Eye (tissue), 1 donor: ENCODE results near the gene ACIN1.
"Not testable (repeated sequence)": the region's sequence is repeated elsewhere in the genome, so short reads cannot be mapped to it uniquely, and the experiment has no call there.

Experiments used
- DNase-seq: peaks from one replicate; pipeline ENCODE4 v3.0.0-alpha.2; 2015

ACIN1 gene

DNA sequence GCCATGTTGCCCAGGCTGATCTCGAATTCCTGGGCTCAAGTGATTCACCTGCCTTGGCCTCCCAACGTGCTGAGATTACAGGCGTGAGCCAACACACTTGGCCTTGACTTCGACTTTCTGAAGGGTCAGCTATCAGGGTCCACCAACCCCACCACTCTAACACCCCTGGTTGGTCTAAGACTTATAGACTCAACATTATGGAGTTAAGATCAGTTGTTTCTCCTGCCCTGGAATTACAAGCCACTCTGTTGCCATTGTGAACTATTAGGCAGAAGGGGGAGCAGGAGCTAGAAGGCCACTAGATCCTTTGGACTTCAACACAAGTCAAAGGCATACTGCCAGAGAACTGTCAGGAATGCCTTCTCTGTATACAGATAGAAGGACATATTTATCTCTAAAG is 54.8 kb downstream of the ACIN1 start:
- no peak for DNase-seq

DNA sequence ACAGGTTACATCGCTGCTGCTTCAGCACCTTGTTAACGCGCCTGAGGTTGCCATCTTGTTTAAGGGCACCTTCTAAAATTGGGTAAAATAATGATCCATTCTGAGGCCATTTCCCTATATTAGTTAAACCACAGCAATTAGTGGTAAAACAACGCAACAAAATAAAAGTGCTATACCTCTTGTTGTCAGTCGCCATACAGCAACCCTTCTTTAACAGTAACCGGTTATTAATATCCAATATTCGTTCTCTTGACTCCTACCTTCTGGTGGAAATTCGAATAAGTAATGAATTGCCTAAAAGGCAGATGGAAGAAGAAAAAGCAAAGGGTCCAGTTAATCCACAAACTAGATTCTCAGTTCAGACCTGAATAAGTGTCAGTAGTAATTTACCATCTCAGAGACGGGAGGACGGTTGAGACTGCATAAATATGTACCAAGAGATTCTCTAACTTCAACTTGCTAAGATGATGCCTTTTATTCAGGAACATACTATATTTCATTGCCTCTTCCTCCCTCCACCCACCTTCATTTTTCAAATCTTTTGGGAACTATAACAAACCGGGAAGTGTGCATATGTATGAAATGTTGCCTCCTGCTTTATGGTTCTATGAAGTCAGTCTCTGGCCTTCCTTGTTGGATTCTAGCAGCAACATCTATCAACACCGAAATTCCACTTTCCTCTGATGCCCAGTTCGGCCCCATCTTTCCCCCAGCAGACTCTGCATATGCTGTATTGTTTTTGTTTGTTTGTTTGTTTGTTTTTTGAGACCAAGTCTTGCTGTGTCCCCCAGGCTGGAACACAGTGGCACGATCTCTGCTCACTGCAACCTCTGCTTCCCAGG is 59.4 kb downstream of the ACIN1 start:
- no peak for DNase-seq

DNA sequence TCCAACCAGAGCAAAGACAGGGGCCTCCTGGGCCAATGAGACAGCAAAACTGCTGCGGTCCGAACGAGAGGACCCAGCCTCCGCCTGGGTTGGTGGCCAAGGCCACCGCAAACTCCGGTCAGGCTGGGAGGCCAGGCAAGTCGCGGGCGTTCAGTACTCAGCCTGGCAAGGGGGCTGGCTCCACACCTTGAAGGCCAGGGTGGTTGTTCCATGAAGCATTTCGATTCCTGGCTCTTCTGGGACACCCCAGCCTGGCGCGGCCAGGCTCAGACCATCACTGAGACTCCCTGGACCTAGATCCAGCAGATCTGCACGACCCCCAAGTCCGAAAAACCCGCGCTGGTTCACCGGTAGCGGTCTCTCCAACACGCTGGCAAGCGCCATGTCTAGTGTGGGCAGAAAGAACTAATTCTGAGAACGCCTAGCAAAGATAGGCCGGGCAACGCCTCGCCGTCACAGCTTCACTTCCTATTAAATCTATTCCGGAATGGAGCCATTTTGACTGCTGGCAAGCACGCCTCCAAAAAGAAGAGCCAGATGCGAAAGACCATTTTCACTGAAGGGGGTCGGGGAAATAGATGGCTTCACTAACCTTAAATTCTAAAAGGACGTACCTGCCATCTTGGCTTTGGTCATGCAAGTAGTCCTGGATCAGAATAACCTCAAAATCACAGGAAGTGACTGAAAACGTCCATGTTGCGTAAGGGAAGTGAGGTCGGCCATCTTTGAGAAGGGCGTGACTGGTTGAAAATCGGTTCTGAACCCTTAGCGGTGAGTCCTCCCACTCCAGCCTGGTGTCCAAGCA is 60.2 kb downstream of the ACIN1 start, which contains the start of gene PSMB5:
TSS of gene PSMB5 (minus strand) at position 403 of the 805 bp plus-strand sequence. CDS start at position 384, 19 bp downstream.
- DNase-seq, result peak; percentile 98

DNA sequence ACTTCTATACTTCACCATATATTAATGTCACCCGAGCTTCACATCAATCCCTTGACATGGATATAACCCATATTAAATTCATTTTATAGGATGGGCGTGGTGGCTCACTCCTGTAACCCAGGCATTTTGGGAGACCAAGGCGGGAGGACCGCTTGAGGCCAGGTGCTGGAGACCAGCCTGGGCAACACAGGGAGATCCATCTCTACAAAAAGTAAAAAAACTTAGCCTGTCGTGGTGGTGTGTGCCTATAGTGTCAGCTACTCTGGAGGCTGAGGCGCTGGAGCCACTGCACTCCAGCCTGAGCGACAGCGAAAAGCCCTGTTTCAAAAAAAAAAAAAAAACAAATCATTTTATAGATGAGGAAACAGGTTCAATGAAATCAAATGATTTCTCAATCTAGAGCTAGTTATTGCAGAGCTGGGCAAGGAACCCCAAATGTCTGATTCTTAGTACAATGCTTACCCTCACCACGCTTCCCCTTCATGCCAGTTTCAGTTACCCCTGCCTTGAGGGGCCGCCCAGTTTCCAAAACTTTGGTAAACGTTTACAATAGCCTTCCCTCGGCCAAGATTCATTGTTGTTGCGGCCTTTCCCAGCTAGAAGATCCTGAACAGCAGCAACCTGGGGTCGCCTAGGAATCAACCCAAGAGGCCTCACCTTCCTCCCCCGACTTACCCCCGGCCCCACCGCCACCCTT is 61.0 kb downstream of the ACIN1 start:
- no peak for DNase-seq

DNA sequence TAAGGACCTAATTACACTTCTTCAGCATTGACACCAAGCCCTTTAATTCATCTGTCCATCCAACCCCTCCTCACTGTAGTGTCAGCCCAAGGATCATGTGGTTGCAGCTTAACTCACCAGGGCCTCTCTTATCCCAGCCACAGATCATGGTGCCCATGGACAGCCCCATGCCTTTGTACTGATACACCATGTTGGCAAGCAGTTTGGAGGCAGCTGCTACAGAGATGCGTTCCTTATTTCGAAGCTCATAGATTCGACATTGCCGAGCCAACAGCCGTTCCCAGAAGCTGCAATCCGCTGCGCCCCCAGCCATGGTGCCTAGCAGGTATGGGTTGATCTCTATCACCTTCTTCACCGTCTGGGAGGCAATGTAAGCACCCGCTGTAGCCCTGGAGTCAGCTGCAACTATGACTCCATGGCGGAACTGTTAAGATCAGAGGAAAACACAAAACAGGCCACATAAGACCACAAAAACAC is 61.6 kb downstream of the ACIN1 start:
- DNase-seq, result no peak

DNA sequence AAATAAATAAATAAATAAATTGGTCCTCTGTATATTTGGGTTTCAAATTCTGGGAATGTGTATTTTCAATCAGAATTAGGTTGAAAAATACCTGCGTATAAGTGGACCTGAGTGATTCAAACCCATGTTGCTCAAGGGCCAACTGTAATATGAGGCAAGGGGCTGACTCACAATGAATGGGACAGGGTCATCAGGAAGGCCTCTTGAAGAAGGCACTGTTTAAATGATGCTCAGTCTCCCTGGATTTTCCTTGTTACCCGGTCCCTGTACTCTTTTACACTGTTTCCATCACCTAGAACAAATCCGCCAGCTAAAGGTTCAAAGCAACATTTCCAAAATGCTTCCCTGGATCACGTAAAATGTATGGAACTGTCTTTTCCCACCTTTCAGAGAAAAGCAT is 64.0 kb downstream of the ACIN1 start:
- no peak for DNase-seq

DNA sequence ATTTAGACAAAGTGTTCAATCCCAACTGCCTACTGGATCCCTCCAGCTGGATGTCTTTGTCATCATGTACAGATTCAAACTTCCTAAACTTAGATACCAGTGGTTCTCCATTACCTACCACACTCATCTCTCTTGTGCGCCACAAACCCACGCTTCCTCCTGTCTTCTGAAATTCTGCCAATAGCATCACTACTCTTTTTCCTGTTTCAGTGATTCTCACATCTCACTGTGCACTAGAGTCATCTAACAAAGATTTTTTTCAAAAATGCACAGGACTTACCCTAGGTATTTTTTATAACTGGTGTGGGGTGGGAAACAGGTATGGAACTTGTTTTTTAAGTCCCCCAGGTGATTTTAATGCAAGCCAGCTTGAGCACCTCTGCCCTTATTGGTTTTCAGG is 66.1 kb downstream of the ACIN1 start:
- no peak for DNase-seq

DNA sequence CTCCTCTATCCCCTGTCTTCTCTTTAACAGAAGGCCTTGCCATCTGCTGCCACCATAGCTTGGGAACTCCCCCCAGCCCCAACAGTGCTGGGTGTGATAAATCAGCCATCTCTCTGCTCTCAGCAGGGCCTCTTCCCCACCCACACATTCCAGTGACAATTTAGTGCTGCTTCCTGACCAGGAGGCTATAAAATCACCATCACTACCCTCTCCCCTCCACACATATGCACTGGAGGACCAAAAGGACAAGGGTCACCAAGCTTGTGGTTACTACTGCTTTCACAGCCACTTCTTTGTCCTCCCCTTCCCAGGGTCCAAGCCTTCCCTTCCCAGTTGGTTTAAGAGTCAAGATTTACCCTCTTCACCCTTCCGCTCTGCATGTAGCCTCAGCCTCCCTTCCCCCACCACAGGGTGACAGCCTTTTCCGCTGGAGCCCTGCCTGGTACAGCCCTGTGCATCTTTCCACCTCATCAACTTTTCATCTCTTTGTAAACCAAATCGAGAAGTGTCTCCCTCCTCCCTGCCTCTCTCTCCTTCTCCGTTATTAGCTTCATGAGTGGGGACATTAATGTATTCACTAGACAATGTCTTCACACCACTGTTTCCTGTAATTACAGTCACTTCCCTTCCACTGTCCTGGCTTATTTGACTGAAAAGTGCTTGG is 69.7 kb downstream of the ACIN1 start:
- peak; percentile 70 for DNase-seq

DNA sequence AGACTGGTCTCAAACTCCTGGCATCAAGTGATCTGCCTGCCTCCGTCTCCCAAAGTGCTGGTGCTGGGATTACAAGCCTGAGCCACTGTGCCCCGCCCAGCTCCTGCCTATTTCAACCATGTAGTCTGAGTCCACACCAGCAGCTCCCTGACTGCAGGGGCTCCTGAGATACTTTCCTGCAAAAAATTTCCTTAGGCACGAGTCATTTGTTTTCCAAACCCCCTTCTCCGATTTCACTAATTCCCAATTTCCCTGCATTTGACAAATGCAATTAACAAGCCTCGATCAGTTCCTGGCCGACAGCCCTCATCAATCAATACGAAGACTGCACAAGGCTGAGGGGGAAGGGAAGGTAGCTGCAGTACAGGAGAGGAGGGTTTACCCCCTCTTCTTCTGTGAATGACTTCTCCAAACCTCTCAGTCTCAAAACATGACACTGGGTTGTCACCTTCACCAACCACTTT is 70.3 kb downstream of the ACIN1 start:
- DNase-seq, result no peak

DNA sequence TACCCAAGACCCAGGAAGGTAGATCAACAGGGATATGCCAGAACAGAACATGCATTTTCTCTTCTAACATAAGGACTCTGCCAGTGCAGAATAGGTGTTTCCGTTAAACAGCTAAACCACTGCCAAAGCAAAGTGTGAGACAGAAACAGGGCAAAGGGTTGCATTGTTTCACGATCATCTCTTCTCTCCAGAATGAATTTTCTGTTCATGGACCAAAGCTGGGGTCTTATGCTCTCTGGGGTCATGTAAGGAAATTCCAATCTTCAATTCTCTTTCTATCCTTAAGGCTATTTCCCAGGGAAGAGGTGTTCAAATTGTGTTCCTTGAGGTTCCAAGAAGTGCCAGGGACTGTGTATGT is 71.2 kb downstream of the ACIN1 start:
- no peak for DNase-seq

DNA sequence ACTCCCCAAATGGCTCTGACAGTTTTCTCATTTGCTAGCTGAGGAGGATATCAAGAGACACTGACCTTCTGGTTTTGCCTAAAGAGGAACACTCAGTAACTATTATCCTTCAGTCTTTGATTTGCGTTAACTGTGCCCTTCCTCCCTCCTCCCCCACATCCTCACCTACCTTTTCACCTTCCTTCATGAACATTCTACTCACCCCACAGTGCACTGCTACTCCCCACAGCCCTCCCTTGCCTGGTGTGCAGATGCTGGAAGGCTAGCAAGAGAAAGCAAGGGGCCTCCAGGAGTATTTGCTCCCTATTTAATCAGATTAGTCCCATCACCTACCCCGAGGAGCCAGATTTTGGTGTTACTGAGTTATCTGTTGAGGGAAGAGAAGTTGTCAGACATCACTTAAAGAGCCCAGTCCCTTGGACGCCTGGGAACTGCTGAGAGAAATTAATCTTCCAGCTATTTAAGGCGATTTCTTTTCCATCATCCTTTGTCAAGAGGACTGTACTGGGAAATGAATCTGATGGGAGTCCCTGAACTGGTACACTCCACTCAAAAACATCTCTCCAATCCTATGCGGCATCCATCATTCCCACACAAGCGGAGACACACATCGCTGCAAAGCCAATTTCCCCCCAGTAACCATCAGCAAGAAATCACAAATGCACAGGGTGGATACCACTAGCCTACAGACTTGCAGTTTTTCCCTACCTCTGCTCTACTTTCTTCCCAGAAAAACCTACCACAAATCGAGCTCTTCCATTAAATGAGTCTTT is 71.7 kb downstream of the ACIN1 start:
- DNase-seq, result no peak

DNA sequence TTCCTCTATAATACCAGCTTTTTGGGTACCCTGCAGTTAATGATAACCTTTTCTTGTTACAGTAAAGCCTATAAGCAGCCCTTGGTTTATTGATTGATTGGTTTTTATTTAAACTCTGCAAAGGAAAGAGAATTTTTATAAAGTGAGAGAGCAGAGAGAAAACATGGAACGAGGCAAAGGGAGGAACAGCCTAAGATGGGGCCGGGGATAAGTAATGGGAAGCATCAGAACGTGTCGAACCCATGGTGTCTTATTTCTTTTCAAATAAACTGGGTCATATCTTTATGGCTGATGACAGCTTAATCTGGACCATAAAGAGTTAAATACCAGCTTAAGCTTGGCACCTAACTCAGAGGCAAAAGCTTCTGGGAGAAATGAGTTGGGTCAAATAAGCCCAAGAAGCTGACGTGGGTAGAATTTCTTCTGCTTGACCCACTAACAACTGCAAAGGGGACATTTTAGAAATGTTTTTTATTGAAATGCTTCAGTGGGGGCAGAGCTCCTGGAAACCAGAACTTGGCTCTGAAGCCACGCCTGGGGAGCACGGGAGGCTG is 73.0 kb downstream of the ACIN1 start:
- DNase-seq, result peak; percentile 44

DNA sequence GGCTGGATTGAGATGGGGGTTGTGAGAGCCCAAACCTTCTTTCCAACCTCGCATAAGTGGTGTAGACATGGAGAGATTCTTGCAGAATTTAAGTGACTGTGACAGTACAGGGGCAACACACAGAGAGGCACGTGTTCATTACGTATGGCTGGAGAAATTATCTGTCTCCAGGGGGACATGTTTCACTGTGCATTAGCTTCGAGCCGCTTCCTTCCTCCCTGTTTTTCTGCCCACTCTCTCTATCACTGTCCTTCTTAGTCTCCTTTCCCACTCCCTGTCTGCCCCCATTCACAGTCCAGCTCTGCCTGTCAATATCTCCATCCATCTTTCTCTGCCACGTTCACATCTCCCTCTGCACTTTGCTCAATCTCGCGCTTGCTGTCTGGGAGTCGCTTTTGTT is 73.5 kb downstream of the ACIN1 start:
- DNase-seq, result peak; percentile 88

DNA sequence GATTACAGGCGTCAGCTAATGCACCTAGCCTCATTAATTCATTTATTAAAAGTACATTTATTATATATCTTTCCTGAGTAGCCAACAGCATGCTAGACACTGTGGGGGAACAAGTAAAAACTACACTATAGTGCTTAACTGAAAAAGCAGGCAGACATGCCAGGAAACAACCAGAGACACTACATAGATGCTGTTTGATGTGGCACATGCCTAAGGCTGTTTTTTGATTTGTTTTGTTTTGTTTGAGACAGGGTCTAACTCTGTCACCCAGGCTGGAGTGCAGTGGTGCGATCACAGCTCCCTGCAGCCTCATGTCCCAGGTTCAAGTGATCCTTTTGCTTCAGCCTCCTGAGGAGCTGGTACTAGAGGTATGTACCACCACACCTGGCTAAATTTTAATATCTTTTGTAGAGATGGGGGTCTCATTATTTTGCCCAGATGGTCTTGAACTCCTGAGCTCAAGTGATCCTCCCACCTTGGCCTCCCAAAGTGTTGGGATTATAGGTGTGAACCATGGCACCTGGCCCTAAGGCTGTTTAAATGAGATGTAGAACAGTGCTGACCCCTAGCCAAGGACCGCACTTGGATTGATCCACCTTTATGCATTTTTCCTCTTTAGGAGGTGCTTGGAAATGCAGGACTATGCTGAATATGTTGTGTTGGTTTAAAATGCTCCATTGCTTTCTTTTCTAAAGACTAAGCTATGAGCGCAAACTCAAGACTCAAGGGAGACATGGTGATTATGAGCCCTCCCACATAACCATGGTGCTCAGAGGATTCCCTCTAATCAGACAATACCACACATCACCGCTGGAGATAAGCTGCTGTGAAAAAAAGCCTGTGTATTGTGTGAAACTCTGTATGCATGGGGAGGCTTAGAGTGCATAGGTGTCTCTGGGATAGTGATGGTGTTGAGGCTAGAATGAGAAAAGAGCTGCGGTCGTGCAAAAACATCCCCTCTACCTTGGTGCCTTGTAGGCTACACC is 74.5 kb downstream of the ACIN1 start:
- DNase-seq, result no peak

DNA sequence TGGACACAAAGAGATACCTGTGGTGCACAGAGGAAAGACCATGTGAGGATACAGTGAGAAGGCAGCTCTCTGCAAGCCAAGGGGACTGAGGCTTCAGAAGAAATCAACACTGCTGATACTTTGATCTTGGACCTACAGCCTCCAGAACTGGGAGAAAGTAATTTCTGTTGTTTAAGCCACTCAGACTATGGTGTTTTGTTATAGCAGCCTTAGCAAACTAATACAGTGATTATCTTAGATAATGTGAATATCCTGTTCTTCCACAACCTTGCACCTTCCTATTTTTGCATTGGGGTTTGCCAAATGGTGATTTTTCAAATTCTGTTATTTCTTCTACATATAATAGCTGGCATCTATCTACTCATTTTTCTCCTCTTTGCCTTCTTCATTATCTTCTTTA is 76.8 kb downstream of the ACIN1 start:
- DNase-seq, result no peak

DNA sequence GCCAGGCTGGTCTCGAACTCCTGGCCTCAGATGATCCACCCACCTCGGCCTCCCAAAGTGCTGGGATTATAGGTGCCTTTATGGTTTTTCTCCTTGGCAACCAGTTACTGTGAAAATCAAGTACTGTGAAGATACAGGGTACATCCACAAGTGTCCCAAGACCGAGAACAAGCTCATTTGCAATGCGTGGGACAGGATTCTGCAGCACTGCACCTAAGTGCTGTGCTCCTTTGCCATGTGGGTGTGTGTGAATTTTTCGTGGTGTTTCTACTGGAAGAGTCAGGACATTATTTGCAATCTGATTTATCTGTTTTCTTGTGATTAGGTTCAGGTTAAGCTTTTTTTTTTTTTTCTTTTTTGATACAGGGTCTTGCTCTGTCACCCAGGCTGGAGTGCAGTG is 77.8 kb downstream of the ACIN1 start:
- no peak for DNase-seq

DNA sequence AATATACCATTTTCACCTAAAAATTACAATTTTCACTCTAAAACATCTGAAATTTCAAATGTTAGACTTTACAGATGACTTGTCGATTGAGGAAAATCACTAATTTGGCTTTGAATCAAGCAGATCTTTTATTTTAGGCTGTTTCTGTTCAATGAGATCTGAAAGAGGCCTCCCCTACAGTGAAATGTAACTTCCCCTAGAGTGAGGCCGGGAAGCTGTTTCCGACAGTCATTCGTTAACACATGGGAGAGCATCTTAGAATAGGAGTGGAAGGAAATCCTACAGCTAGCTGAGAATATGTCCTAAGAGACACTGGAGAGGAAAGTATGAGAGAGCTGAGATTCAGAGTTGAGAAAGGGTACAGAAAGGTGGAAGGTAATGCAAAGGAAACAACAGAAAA is 79.3 kb downstream of the ACIN1 start:
- DNase-seq, result no peak

DNA sequence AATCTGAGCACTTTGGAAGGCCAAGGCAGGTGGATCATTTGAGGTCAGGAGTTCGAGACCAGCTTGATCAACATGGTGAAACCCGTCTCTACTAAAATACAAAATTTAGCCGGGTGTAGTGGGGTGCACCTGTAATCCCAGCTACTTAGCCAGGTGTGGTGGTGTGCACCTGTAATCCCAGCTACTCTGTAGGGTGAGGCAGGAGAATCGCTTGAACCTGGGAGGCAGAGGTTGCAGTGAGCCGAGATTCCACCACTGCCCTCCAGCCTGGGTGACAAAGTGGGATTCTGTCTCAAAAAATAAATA is 81.2 kb downstream of the ACIN1 start:
- not testable (repeated sequence) for DNase-seq

DNA sequence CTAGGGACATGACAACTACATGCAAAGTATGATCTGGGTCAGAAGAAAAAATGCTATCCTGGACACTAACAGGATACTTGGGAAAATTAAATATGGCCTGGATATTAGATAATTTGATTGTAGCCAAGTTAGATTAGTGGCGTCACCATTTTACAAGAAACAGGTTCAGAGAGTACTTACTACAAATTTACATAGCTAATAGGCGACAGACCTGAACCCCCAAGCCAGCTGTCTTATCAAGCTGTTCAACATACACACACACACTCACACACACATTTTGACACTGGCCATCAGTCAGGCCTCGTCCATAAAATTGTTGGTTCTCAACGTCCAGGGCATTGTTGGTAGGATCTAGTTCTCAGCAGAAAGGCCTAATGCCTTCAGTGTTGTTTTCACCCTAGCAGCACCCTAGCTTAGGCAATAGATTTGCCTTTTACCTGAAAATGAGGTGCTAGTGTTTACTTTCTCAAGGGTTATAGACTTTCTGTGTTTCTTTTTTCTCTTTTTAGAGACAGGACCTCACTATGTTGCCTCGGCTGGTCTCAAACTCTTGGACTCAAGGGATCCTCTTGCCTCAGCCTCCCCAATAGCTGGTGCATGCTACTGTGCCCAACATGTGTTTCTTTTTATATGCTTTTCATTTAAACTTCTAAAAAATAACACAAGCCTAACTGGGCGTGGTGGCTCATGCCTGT is 81.7 kb downstream of the ACIN1 start:
- no peak for DNase-seq
